T follicular helper cell (primary cell): ENCODE data around the gene CASP9.
"Not testable (repeated sequence)": the region's sequence is repeated elsewhere in the genome, so short reads cannot be mapped to it uniquely, and the experiment has no call there.

ENCODE experiments used
- DNase-seq: peaks from one replicate; pipeline ENCODE4 v3.0.0-alpha.2; 2020; ENCODE audit warnings: low read depth

The CASP9 gene

DNA sequence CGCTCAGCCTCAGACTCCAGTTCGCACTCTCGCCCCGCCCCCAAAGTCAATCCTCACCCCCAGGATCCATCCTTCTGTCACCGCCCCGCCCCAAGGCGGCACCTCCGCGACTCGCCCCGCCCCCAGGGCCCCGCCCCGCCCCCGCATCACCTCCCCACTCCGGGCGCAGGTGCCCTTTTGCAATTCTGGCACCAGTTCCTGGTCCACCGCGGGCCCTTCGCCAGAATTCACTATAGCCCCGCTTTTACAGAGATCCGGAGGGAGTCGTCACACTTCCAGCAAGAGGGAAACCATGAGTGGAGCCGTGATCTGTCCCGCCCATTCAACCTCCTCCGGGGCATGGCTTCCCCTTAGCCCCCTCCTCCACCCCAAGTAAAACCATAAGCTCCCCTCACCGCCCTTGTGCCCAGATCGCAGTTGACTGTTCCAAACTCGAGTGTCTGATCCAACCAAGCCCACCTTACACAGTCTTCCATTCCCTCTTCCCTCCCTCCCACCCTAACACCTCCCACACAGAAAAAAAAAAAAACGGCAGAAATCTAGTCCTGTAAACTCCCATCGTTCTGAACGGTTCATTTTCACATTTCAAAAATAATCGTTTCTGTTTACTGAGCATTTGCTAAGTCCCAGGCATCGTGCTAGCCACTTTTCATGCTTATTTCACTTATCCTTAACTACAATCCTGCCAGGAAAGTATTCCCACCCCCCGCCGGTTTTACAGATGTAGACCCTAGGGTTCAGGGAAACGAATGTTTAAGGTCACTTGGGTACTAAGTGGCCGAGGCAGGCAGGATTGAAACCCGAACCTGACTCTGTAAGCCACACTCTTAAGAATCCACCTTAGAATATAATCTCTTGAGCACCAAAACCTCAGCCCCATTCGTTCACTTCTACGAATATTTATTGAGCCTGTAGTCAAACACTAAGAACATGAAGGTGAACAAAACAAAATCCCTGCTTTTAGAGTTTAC is 1.3 kb upstream of the CASP9 start:
- no peak for DNase-seq

DNA sequence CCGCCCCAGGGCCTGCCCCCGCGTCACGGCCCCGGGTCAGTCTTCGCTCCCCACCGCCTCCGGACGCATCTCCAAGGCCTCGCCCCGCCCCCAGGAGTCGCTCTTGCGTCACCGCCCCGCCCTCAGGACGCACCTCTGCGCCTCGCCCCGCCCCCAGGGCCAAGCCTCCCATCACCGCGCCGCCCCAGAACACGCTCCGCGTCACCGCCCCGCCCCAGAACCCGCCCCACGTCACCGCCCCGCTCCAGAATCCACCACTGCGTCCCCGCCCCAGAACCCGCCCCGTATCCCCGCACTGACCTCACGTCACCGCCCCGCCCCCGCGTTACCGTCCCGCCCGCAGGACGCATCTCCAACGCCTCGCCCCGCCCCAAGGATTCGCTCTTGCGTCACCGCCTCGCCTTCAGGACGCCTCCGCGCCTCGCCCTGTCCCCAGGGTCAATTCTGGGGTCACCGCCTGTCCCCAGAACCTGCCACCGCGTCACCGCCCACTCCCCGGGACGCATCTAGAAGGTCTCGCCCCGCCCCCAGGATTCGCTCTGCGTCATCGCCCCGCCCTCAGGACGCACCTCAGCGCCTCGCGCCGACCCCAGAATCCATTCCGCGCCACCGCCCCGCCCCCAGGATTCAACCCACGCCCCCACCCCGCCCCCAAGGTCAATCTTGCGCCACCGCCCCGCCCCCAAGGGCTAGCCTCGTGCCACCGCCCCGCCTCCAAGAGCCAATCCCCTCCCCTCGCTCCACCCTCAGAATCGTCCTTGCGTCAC is 451 bp upstream of the CASP9 start:
- peak; percentile 100 for DNase-seq

DNA sequence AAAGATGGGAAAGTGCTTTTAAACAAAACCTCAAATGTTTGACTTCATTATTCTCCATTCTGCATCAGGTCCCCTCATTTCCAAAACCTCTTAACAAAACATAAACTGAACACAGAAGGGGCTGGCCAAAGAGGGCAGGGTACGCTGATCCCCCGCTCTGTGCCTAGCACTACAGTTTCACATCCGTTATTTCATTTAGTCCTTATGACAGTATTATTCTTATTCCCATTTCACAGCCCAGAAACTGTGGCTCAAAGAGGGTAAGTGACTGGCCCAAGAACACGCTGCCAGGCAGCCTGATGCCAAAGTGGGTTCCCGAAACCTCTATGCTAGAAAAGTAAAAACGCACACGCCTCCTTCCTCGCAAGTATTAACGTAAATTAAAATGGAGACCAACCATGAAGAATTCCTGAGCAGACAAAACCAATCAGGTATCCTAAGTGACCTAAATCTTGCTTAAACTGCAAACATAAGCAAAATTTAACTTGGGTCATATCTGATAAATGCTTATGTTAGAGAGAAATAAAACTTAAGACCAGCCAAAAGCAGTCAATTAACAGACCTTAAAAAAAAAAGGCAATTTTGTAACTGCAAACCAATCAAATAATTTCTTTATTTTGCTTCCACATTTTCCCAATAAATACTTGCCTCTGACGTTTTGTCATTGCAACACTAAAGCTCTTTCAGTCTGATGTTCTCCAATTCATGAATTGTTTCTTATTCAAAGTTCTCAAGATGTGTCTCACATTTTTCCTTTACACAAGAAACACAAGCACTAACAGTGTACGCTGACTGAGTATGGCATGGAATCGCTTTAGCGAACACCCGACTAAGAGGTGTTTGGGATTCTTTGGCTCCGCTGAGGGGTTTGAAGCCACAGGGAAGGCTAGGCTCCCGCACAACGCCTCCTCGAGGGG is 653 bp downstream of the CASP9 start:
- DNase-seq = no peak

DNA sequence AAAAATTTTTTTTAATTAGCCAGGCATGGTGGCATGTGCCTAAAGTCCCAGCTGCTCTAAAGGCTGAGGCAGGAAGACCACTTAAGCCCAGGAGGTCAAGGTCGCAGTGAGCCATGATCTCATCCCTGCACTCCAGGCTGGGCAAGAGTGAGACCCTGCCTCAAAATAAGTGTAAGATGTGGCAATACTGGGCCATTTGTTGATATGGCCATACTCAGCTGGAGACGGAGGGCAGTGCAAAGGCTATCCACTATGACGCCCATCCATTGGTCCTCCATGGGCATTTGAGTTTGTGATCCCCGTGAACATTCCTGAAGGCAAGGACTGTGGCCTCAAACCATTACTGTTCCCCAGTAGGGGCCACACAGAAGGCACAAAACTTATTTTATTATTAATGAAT is 1.5 kb downstream of the CASP9 start:
- no peak for DNase-seq

DNA sequence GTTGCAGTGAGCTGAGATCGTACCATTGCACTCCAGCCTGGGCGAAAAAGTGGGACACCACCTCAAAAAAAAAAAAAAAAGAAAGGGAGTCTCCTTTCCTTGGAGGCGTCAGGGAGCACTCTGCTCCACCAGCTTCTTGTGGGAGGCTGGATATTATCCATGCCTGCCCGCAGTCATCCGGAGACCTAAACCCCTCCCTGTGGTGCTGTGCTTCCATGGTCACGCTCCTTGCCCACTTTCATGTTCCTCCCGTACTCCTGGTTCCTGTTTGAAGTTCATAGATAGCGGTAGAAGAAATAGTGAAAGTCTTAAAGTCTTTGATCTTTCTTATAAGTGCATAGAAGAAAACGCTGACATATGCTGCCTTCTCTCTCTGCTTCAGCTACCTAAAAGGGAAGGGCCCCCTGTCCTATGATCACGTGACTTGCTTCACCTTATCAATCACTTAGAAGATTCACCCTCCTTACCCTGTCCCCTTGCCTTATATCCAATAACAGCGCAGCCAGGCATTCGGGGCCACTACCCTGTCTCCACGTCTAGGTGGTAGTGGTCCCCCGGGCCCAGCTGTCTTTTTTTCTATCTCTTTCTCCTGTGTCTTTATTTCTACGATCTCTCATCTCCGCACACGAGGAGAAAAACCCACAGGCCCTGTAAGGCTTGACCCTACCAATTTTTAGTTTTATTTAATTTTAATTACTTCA is 2.7 kb downstream of the CASP9 start:
- DNase-seq = not testable (repeated sequence)

DNA sequence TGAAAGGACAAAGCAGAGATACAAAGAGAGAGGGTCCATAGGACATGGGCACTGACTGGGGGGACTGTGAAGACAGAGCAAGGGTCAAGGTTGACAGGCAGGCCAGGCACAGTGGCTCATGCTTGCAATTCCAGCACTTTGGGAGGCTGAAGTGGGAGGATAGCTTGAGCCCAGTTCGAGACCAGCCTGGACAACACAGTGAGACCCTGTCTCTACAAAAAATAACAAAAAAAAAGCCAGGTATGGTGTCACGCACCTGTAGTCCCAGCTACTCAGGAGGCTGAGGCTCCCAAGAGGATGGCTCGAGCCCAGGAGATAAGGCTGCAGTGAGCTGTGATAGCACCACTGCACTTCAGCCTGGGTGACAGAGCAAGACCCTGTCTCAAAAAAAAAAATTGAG is 4.4 kb downstream of the CASP9 start:
- DNase-seq = no peak

DNA sequence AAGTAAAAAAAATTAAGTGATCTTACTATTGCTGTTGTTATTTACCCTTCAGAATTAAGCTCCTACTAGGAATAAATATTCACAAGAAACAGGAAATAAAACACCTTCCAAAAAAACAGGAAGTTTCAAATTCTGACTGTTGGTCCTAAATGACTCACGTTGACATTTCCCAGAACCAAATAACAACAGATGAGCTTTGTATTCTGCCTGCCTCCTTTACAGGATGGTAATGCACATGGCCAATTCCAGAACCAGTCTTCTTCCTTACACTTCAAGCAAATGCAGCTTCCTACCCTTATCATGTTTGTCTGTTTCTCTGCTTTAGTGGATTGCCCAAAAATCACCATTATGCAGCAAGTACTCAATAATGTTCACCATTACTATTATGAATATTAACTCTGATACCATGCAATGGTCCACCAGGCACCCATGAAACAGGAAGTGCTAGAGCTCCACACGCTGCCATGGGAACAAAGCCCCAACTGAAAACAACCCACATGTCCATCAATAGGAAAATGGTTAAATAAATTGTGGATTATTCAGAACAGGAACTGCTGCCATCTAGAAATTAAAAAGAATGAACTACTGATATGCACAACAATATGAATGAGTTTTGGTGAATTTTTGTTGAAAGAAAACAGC is 8.9 kb downstream of the CASP9 start:
- no peak for DNase-seq

DNA sequence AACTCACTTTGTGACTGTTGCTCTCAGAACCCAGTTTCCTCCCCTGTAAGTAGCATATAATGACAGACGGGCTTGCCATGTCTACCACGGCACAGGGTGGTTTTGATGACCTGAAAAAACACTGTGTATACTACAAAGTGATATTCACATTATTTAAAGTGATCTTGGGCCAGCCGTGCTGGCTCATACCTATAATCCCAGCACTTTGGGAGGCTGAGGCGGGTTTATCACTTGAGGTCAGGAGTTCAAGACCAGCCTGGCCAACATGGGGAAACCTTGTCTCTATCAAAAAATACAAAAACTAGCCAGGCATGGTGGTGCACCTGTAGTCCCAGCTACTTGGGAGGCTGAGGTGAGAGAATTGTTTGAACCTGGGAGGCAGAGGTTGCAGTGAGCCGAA is 9.5 kb downstream of the CASP9 start:
- DNase-seq = not testable (repeated sequence)

DNA sequence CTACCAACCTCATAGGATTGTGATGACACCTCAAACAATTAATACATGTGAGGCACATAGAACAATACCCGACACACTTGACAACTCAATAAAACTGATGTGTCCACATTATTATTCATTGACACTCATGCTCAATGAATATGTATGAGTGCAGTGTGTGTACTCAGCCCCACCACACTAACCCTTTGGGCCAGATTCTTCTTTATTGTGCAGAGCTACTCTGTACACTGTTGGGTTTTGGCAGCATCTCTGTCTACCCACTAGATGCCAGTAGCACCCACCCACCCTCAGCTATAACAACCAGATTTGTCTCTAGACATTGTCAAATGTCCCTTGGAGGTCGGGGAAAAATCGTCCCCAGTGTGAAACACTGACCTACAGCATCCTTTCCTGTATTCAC is 10.1 kb downstream of the CASP9 start:
- no peak for DNase-seq

DNA sequence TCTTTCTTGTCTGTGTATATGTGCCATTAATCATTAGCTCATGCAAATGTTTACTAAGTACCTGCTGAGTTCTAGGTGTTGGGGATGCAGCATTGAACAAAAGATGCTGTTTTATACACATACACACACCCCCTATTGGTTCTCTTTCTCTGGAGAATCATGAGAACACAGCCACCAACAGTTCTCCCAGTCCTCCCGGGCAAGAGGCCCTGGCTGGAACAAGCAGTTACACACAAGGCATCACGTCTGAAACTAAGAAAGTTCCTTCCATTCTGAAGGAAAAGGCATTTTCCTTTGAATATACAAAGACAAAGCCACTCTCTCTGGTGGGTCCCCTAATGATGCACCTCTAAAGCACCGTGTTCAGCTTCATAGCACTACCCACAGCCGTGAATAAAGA is 10.8 kb downstream of the CASP9 start:
- DNase-seq = no peak

DNA sequence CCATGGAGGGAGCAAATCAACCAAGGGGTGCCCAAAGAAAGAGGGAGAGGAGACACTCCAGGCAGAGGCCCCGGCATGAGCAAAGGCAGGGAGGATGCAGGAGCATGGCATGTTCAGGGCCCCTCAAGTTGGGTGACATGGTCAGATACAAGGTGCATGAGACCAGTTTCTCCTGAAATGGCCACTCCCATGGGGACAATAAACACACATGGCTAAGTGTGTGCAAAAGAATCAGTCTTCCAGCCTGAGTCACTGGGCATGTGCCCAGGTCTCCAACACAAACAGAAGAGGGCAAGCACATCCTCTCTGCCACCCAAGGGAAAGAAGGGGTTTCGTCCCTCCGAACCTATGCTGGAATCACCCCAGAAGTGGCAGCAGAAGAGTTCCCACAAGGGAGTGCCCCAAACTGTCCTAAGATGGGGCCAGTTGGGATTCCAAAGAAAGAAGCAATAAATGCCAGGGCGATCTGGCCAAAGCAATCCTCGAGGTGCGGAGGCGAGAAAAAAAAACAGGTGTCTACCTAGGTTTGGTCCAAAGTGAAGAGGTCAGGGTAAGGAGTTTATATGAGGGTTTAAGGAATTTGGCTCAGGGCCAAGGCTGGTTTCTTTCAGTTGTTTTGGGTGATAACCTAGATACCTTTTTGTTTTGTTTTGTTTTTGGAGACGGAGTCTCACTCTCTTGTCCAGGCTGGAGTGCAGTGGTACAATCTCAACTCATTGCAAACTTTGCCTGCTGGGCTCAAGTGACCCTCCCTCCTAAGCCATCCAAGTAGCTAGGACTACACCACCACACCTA is 13.2 kb downstream of the CASP9 start:
- no peak for DNase-seq

DNA sequence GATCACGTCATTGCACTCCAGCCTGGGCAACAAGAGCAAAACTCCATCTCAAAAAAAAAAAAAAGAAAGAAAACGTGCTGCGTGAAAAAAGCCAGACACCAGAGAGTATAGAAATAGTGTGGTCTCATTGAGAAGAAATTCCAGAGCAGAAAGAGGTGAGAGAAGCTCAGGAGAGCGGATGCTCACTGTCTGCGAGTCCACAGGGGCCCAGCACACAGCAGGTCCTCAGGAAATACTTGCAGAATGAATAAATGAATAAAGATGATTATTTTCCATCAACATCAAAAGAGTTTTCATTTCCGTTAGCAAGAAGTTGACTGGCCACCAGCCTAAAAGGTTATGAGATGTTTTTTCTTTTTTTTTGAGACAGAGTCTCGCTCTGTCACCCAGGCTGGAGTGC is 14.4 kb downstream of the CASP9 start:
- DNase-seq = no peak

DNA sequence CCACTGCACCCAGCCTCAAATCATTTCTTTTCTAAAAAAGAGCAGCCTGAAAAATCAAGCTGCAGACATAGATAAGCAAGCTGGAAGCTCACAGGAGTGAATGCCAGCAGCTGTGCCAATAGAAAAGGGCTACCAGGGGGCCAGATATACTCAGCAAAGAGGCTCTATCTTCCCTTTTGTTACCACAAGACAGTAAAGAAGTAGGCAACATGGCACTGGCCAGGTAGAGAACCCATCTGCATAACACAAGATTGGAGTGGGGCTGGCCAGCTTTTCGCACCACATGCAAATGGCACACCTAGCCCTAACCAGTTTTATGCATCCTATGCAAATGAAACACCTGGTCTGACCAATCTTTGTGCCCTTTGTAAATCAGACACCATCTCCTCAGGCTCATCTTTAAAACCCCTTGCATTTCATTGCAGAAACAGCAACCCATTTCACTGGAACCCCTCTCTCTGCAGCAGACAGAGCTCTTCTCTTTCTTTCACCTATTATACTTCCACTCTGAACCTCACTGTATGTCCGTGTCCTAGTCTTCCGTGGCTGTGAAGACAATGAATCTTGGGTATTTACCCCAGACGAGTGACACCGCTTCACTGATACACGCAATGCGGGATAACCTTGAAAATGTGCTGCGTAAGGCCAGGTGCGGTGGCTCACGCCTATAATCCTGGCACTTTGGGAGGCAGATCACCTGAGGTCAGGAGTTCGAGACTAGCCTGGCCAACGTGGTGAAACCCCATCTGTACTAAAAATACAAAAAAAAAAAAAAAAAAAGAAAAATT is 15.1 kb downstream of the CASP9 start:
- DNase-seq = no peak

DNA sequence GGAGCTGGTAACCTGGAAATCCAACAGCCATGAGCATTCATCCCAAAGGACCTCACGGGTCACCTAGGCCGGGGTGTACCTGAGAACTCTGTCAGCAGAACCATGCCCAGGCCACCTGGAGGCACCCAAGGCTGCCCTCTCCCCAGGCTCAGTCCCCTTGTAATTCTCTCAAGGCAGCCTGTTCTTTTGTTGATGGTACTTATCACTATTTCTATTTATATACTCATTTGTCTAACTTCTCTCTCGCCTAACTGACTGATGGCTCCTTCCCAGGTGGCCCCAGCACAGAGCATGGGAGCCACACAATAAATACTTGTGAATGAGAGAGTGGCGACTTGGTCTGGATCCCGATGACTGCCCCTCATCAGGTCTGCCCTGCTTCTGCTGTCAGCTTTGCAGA is 16.7 kb downstream of the CASP9 start:
- DNase-seq = no peak

DNA sequence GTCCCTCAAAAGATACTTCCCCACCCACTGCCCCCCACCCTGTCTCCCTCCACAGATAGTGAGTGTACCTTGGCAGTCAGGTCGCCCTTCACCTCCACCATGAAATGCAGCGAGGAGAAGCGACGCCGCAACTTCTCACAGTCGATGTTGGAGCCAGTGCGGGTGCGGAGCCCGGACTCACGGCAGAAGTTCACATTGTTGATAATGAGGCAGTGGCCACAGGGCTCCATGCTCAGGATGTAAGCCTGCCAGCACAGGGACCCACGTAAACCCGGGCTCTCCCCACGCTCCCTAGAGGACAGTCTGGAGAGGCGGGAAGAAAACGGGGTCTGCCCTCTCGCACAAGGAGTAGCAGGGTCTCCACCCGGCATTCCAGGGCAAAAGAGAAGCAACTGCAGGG is 17.2 kb downstream of the CASP9 start:
- DNase-seq = no peak

DNA sequence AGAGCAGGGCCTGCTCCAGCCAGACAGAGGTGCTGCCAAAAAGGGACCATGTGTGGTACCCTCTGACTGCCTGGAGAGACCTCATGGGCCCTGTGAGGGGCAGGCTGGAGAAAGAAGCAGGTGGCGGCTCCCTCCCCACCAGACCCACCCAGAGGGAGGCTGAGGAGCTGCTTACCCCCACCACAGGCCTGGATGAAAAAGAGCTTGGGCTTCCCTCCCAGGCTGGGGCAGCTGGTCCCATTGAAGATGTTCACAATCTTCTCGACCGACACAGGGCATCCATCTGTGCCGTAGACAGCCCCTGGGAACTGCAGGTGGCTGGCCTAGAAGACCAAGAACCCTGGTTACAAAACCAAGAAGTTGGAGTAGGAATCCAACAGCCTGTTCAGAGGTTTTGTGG is 19.6 kb downstream of the CASP9 start:
- DNase-seq = no peak

DNA sequence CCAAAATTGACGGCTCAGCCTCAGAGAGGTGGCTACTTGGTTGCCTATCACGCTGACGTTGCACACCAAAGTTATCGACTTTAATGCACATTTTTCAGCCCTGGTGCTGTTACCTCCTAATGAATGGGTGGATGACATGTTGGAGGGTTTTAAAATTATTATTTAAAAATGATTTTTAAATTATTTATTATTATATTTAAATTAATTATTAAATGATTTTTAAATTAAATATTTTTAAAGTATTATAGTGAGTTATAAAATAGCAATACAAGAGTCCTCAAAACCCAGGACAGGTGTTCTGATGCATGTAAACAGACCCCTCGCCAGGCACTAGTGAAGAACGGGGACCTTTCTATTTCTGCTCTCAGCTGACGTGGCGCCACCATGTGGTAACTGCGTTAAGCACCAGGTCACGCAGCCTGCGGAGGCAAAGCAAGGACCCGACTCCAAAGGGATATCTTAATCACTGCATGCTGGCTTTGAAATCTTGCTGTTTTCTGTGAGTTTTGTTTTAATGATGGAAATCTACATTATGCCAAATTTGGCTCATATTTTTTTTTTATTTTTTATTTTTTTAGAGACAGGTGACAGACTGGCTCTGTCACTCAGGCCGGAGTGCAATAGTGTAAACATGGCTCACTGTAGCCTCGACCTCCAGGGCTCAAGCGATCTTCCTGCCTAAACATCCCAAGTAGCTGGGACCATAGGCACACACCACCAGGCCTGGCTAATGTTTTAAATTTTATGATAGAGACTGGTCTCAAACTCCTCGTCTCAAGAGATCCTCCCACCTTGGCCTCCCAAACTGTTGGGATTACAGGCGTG is 22.6 kb downstream of the CASP9 start:
- DNase-seq = peak; percentile 19
